Measurements from ENCODE around the gene NIBAN1.

- TF ChIP-seq CTCF (IDR thresholded peaks at IDR 0.05; ENCODE audit: poor library complexity) = no peak
- no peak for TF ChIP-seq EZH2 (IDR thresholded peaks at IDR 0.05; ENCODE audit: borderline replicate concordance)
These were observed 33.5 kb downstream of the NIBAN1 start for GRCh38 chr1:184940694-184941409.
